NCI-H446 (cell line): ENCODE data around the gene CCR7.

Experiments used
- DNase-seq, 2 experiments: peaks; one replicate each; lab custom pipeline; 2025; lab: John Stamatoyannopoulos, UW

The CCR7 gene

DNA sequence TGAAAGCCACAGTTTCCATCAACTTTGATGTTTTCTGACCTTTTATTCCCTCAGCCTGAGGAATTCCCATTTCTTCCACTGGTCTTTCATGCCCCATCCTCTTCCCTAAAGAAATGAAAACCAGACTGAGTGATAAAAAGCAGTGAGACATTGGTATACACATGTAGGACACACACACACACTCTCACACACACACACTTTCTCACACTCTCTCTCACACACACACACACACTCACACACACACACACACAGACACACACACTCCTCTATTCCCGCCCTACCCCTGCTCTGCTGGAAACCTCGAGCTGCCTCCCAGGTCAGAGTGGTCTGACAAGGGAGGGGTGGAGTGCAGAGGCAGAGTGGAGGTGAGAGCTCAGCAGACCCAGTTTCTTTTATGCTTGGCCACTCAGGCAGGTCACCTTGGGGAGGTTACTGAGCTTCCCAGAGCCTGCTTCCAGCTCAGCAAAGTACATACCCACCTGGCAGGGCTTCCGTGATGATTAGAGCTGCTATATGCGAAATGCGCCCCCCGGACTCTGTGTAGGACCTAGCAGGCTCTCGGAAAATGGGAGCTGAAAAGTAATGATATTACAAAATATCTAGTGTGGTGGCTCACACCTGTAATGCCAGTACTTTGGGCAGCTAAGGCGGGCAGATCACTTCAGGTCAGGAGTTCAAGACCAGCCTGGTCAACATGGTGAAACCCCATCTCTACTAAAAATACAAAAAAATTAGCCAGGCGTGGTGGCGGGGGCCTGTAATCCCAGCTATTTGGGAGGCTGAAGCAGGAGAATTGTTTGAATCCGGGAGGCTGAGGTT is 30.7 kb downstream of the CCR7 start:
- no peak for DNase-seq

DNA sequence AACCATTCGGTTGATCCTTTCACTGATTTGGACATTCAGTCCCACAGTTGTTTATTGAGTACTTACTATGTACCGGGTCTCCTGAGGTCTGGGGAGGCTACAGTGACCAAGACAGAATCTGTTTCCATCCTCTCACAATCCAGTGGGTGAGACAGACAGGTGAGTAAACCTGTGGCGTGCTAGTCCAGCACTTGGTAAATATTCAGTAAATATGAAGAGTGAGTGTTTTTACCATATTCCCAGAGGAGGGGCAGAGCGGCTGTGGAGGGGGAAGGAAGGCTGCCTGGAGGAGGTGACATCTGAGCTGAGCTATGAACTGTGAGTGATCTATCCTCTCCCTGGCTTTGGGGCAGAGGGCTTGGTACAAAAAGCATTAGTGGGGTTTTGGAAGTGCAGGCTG is 31.4 kb downstream of the CCR7 start:
- DNase-seq: no peak

DNA sequence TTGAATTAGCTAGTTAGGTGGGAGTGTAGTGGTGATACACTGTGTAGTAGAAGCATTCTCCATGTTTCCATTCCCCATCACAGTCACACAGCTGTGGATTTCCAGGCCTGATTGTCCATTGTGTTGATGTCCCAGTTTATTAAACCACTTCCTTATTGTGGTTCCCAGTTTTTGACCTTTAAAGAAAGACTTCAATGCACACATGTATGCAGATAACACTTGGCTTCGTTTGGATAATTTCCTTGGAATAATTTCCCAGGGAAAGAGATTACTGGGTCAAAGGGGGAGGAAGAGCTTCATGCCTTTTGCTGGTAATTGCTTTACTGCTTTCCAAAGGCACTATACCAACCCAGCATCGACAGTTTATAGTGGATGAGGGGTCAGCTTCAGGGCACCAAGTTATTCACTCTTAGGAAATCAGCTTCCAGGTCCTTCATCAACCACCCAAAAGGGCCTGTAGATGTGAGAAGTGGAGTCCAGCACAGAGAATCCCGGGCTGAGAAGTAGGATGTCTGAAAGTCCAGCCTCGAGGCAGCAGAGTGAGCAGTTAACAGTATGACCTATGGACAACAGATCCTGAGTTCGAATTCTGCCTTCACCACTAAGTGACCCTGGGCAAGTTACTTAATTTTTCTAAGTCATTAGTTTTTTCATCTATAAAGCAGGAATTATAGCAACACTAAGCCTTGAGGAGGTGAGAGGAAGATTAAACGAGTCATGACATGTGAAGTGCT is 32.6 kb downstream of the CCR7 start:
- DNase-seq: no peak

DNA sequence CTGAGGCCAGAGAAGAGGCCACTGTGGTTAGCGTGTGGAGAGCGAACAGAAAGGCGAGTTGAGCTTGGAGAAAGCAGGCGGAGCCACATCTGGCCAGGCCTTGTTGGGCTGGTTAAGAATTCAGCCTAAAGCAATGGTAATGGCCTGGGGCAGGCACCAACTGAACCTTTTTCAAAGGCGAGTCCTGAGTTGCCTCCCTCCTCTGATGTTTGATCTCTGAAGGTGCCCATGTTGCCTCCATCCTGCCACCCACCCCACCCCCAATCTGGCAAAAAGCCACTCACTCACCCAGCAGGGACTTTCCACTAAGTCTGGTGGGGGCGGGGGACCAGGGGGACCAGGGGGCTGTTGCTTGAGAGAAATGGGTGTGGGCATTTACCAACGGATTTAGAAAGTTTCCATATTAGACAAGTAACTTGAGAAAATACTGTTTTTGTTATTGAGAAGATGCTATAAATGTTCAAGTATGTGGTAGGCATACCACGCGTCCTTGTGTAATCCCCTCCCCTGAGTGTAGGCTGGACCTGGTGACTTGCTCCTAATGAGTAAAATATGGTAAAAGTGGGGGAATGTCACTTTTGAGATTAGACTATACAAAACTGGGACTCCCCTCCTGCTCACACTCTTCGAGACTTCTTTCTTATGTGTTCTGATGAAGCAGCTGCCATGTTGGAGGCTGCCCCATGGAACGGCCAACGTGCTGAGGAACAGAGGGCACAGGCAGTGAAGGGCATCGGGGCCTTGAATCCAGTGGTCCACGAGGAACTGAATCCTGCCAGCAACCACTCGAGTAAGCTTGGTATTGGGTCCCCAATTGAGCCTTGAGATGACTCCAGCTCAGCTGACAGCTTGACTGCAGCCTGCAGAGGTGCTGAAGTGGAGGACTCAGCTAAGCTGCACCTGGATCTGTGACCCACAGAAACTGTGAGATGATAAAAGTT is 34.0 kb downstream of the CCR7 start:
- no peak for DNase-seq

DNA sequence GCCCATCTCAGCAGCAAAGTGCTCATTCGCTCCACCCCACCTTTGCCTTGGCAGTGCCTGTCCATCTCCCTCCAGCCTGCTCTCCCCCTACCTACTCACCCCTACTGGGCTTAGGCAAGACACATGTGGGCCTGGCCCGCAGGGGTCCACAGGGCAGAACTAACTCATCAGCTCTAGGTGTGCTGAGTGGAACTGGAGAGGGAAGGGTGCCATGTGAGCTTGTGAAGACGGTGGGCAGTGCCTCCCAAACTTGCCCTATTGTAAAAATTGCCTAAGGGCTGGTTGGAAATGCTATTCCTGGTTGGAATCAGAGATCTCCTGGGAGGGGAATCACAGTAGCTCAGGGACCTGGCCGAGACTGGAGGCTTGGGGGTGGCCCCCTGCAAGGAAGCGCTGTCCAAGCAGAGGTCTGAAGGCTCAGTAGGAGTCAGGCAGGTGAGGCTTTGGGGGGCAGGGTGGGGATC is 34.7 kb downstream of the CCR7 start:
- DNase-seq: no peak

DNA sequence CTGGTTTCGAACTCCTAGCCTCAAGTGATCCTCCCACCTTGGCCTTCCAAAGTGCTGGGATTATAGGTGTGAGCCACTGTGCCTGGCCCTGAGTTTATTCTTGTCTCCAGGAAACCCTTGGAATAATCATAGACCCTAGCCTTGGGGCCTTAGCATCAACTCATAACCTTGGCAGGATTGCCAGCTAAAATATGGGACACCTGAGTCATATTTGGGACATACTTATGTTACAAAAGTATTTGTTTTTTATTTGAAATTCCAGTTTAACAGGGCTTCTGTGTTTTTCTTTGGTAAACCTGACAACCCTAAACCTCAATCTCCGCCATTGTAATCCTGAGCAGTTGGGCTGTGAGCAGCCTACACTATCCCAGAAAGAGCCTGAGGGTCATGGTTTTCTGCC is 35.3 kb downstream of the CCR7 start:
- no peak for DNase-seq

DNA sequence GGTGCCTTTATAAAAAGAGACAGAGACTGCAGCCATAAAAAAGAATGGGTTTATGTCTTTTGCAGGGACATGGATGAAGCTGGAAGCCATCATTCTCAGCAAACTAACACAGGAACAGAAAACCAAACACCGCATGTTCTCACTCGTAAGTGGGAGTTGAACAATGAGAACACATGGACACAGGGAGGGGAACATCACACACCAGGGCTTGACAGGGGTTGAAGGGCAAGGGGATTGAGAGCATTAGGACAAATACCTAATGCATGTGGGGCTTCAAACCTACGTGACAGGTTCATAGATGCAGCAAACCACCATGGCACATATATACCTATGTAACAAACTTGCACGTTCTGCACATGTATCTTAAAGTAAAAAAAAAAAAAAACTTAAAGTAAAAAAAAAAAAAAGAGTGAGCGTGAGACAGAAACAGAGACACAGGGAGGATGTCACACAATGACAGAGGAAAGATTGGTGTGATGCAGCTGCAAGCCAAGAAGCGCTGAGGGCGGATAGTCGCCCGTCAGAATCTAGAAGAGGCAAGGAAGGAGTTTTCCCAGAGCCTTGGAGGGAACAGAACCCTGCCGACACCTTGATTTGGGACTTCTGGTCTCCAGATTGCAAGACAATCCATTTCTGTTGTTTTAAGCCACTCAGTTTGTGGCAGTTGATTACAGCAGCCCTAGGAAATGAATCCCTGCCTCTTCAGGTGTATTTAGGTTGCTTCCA is 36.4 kb downstream of the CCR7 start:
- DNase-seq: no peak

DNA sequence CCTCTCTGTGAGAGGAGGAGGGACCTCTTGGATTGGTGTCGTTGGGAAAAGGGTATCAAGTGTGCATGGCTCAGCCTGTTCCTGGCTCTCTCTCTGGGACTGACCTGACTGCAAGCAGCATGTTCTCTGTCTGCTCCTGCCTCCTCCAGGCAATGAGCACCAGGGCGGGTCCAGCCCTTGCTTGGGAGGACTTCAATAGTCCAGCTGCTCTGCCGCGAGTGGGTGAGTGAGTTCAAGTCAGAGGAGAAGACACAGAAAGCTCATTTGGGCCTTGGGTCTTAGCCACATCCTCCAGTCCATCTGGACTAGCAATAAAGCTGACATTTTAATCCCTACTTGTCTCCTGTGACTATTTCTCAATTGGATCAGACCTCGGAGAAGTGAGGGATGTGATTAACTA is 38.6 kb downstream of the CCR7 start:
- no peak for DNase-seq

DNA sequence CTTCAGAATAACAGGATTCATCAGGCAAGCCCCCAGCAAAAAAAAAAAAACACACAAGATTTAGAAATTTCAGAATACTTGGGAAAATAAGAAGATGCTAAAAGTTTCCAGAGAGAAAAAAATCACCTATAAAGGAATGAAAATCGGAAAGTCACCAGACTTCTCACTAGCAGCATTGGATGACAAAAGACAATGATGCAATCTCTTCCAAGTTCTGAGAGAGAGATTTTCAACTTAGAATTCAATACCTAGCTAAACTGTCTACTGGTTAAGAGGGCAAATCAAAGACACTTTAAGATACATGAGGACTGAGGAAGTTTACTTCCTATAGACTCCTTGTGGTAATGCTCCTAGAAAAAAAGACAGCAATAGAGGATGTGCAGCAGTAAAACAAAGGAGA is 40.0 kb downstream of the CCR7 start:
- DNase-seq: no peak

DNA sequence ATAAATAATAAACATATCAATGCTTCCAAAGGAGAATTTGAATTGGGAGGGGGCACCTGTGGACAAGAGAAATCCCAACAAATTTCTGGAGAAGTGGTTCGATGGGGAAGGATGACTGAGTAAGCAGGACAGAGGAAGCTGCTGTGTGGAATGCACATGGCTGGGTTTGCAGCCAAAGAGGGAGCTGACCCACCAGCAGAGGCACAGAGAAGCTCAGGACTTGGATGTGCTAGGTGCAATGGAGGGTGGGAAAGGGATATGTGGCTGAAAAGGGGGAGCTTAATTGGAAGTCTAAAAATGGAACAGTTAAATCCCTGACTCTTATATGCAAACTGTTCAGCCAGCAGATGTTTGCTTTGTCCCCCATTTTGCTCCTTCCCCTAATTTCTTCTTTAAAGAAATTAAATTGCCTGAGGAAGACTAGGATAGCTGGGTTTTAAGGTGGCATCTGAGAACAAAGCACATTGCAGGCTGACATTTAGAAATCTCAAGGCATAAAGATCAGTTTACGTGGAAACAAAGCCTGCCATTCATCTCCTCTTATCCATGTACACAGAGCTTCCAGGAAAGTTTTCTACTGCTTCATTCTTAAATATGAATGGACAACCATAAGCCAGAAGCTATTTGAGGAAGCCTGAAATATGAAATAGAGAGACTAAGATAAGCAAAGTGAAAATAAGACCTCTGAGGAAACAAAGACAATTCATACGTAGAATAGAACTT is 40.9 kb downstream of the CCR7 start:
- no peak for DNase-seq

DNA sequence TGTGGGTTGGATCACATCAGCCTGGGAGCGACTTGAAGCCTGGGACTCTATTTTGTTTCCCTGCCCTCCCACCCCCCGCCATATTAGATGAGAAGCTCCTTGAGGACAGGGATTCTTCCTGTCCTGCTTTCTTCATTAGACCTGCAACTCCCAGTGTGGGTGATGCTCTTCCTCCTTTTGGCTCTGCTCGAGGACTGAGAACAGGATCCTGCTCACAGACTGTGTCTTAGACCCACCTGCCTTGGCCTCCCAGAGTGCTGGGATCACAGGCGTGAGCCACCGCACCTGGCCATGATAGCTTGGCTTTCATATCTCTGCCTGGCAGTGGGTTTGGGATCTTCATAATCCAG is 42.3 kb downstream of the CCR7 start:
- no peak for DNase-seq

DNA sequence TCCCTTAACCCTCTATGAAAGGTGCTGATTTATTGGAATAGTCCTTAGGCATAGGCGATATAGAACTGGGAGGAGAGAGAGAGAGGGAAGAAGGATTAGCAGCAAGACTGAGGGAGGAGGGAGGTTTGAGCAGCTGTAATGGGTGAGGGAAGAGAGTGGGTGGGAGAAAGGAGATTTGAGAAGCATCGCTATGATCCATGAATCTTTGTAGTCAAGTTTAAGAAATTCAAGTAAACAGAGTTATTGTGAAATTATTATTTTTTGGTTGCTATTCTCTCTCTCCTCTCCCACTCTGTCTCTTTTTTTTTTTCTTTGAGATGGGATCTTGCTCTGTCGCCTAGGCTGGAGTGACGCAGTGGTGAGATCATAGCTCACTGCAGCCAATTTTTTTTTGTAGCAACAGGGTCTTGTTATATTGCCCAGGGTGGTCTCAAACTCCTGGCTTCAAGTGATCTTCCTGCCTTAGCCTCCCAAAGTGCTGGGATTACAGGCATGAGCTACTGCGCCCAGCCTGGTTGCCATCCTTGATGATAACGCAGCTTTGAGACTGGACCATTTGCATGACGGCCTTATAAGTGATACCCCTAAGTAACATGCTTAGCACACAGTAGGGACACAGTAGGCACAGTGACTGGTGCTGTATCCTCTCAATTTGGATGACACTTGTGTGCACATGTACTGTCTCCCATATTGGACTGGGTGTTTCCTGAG is 42.9 kb downstream of the CCR7 start:
- no peak for DNase-seq

DNA sequence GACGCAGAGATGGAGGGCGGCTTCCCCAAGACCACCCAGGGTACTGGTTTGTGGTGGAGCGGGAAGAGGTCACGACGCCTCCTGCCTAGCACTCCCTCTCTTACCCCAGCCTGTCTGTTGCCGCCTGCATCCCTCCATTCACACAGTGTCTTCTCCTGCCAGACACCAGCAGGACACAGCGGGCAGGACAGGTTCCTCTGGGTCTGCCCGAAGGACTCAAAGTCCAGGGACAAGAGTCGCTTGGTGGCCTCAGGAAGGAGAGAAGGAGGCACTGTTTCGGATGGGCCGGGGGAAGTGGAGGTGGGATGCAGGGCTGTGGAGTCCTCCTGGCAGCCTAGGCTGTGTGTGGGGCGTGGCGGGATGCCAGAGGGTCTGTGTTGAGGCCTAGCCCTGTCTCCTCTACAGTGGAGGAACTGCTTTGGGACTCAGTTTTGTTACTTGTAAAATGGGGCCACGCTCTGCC is 44.2 kb downstream of the CCR7 start:
- DNase-seq: no peak

DNA sequence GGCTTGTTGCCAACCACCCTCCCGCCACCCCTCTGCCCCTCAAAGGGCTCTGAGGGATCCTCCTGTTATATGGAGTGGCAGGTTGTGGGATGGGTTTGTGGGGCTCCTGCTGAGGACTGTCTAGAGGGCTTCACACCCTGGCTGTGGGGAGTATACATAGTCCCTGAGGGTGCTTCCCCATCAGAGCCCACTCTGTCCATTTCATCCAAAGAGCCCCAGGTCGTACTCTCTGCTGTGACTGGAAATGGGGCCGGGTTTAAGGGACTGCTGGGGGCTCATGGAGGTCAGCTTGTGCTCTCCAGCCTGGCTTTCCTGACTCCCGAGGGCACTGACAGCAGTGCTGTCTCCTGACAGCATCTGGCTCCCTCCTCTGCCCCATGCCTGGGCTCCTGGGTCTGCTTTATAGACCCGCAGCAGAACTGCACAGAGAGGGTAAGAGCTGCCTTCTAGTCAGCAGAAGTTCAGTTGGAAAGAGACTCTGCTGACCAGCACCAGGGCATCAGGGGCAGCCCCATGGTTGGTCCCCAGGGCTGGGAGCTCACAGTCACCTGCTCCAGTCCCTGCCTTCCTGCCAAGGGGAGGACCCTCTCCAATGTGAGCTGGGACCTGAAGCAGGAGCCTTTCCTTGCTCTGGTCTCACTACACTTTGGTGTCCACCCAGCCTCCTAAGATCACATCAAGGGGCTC is 46.0 kb downstream of the CCR7 start:
- DNase-seq: no peak

DNA sequence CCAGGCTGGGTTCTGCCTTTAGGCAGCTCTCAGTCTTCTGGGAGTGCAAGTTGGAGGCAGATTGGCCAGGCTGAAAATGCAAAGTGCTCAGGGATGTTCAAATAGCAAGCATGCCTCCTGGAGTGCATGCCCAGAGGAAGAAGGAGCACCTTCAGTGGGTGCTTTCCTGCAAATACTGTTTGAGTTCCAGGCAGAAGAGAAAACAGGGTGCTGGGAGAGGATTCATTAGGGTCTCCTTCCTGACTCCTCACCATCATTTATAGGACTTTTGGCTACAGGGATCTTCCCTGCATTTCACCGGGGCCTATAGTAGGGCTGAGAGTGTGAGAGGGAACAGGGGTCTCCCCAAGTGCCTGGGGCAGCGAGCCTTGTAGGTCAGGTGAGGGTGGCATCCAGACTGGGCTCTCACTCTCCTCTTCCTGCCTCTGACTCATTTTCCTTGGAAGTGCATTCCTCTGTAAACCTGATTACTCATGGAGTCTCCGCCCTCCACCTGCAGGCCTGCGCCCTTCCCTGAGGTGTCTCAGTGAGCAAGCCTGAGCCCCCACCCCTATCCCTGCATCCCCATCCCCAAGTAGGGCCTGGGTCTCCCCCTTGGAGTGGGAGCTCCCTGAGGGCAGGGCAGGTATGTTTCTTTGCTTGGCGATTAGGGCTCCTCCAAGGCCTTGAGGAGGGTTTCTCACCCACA is 46.7 kb downstream of the CCR7 start:
- no peak for DNase-seq

DNA sequence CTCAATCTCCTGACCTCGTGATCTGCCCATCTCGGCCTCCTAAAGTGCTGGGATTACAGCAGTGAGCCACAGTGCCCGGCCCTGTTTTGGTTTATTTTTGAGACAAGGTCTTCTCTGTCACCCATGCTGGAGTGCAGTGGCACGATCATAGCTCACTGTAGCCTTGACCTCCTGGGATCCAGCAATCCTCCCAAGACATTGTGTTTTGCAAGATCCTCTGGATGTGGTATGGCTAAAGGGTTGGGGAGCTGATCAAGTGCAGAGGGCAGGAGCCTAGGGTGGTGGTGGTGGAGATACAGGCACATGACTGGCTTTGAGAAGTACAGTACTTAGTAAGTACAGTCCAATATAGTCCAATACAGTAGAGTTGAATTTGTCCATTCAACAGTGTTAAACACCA is 47.3 kb downstream of the CCR7 start:
- DNase-seq: no peak

DNA sequence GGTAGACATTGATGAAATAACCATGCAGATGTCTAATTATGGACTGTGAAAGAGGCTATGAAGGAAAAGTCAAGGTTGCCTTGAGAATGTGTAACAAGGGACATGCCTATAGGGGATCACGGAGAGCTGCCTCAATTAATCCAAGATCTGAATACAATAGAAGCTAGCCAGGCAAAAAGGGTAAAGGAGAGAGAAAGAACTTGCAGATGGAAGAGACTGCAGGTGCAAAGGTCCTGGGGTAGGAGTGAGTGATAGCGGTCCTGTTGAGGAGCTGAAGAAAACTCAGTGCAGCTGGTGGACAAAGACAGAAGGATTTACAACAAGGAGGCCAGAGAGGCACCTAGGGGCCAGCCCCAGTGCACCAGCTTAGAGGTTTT is 48.0 kb downstream of the CCR7 start:
- no peak for DNase-seq

DNA sequence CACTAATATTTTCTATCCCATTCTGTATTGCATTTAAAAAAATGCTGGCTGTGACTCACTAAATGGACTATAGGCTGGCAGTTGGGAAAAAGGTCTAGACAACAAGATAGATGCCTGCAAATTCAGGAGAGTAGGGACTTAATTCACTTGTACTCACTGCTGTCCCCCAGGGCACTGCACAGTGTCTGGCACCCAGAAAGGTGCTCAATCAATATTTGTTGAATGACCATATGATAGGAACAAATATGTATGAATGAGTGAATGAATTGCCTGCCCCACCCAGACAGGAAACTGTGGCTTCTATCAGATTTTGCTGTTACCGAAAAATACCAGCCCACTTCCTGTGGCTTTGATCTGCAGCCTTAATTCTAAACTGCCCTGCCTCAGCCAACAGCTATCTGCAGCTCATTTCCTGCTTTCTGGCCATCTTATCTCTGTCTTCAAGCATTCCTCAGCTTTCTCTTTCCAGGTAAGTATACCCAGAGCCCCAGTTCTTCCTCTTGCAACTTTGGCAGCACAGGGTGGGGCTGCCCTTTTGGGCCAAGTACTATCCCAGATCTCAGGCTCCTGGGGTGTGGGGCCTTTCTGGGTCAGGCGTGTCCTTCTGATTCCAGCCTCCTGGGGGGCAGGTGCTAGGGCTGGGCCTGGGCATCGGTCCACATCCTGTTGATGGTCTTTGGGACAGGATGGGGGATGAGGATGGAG is 48.5 kb downstream of the CCR7 start:
- no peak for DNase-seq
